ENCODE measurements around the gene PLCL1.

Gene PLCL1

DNA sequence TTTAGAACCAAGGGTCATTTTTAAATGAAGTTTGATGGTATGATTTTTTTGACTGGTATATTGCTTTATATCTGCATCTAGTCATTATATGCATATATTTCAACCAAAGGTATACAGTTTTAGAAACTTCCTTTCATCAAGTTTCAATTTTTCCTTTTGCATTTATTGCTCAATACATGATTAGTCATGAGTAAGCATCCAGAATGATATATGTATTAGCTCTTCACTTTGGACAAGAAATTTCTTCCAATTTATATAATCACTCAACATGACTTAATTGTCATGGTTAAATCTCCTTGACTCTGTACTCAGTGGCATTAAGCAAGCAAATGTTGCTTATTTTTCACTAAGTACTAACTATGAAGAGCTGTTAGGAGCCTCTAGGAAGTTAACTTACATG lies 123.6 kb downstream of the PLCL1 start:
- DNase-seq (ENCODE audit: low spot score) = no peak

- no peak for DNase-seq (ENCODE audit: low spot score)
Measured at GRCh38 chr2:197929008-197929885, 124.9 kb downstream of the PLCL1 start.

DNA sequence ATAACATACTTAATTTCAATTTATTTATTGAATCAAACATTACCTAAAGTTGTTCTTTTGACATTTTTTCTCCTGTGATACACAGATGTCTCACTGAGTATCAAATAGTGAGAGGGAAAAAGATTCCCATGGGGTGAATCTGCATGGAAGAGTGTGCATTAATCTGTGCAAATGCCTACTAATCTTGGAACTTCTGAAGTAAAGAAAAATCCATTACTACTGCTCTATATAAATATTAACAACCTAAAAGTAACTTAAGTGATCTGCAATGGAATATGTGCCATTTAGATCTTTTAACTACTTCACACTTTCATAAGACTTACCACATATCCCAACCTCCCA lies 125.5 kb downstream of the PLCL1 start:
- no peak for DNase-seq (ENCODE audit: low spot score)

- DNase-seq (ENCODE audit: low spot score) = no peak
Measured at GRCh38 chr2:197930570-197931278, 126.3 kb downstream of the PLCL1 start.

- no peak for DNase-seq (ENCODE audit: low spot score)
Measured at GRCh38 chr2:197931661-197932312, 127.4 kb downstream of the PLCL1 start.

DNA sequence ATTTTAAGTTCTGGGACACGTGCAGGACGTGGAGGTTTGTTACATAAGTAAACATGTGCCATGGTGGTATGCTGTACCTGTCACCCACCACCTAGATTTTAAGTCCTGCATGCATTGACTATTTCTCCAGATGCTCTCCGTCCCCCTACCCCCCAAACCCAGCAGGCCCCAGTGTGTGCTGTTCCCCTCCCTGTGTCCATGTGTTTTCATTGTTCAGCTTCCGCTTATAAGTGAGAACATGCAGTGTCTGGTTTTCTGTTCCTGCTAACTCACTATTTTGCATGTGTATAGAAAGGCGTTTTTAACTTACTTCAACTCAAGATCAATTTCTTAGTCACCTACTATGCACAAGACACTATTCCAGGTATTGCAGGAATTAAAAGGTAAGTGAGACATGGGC lies 128.0 kb downstream of the PLCL1 start:
- no peak for DNase-seq (ENCODE audit: low spot score)

DNA sequence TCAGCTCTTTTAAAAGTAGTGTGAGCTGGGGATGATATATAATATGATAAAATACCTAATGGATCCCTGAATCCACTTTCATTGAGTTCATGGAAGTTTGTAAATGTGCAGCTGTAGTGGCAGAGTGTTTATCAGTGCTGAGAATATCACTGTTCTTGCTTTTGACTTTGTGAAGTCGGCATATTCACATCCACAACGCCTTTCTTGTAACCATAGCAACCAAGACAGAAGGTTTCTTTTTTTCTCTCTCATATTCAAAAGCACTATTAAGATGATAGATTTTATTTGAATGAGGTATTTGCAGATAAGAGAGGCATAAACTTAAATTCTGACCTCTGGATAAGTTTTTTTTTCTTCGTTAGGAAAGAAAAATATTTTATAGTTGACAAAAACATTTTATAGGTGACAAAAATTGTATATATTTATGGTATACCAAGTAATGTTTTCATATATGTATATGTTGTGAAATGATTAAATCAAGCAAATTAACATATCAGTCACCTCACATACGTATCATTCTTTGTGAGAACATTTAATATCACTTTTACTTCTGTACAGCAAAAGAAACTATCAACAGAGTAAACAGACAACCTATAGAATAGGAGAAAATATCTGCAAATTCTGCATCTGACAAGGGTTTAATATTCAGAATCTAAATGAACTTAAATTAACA lies 130.0 kb downstream of the PLCL1 start:
- no peak for DNase-seq (ENCODE audit: low spot score)

DNA sequence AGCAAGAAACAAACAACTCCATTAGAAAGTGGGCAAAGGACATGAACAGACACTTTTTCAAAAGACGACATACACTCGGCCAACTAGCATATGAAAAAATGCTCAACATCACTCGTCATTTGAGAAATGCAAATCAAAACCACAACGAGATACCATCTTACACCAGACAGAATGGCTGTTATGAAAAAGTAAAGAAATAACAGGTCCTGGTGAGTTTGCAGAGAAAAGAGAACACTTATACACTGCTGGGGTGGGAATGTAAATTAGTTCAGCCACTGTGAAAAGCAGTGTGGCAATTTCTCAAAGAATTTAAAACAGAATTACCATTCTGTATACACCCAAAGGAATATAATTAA lies 130.5 kb downstream of the PLCL1 start:
- DNase-seq (ENCODE audit: low spot score) = no peak

- DNase-seq (ENCODE audit: low spot score) = no peak
Measured at GRCh38 chr2:197937814-197938213, 133.4 kb downstream of the PLCL1 start.

GRCh38 chr2:197938555-197938954 lies 134.2 kb downstream of the PLCL1 start:
- DNase-seq (ENCODE audit: low spot score) = no peak

DNA sequence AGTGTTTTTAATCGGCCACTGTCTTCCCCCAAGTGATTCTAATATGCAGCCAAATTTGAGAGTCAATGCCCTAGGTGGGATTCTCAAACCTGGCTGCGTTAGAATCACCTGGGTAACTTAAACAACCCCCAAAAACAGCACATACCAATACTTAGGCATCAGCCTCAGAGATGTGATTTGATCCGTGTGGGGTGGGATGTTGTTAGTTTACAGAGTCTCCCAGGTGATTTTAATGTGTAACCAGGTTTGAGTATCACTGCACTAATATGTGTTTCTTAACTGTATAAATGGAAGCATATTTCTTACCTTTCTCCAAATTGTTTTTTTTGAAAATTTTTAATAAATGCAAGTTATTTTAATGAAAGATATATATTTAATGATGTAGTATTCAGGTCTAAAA lies 135.4 kb downstream of the PLCL1 start:
- no peak for DNase-seq (ENCODE audit: low spot score)

- no peak for DNase-seq (ENCODE audit: low spot score)
Measured at GRCh38 chr2:197940382-197940781, 136.0 kb downstream of the PLCL1 start.

DNA sequence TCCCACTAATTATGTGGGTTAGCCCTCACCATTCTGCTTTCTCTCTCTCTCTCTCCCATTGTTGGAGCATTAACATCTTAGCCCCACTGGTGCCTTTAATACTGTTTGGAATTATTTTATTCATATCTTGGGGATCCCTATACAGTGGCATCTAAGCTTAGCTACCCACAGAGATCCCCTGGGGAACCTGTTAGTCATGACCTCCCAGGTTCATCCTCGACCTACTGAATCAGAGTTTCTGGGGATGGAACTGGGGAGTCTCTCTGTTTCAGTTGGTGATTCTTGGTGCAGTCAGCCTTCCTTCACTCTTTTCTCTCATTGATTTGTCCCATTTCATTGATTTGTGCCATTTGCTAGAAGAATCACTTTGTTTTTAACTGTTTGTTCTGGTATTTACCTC lies 137.3 kb downstream of the PLCL1 start:
- no peak for DNase-seq (ENCODE audit: low spot score)

DNA sequence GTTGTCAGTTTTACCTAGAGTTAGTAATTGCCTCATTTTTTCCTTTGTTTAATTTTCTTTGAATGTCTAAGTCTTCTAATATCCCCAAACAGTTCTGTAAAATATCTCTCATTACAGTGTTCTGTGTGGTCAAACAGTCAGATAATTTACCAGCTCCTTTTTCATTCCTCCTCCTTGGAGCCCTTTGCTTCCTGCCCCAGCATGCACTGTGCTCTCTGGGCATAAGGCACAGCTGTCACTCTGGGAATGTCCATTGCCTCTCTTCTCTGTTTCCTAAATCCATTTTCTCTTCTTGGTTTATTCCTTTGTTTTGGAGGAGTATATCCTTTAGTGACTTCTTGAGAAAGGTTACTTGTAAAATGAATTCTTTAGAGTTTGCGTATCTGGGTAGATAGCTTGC lies 139.3 kb downstream of the PLCL1 start:
- no peak for DNase-seq (ENCODE audit: low spot score)

GRCh38 chr2:197944416-197945096 lies 140.2 kb downstream of the PLCL1 start:
- DNase-seq (ENCODE audit: low spot score) = no peak

- DNase-seq (ENCODE audit: low spot score) = no peak
Measured at GRCh38 chr2:197946562-197946961, 142.2 kb downstream of the PLCL1 start.

GRCh38 chr2:197947219-197947757 lies 142.9 kb downstream of the PLCL1 start:
- DNase-seq (ENCODE audit: low spot score) = no peak

DNA sequence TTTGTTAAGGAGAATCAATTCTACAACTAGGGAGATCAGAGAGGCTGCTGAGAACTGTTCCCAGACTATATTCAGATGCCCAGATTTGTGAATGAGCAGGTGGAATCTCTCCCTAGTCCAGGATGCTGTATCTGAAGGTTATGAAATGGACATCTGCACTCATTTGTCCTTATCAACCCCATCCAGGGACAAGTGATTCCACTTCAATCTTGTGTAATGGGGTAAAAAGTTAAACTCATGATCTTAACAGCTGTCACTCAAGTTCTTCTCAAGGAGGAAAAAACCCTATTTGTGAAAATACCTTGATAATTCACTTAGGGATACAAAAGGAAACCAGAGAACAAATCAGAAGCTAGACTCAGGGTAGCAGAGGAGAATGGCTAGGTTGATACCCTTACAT lies 144.8 kb downstream of the PLCL1 start:
- no peak for DNase-seq (ENCODE audit: low spot score)

DNA sequence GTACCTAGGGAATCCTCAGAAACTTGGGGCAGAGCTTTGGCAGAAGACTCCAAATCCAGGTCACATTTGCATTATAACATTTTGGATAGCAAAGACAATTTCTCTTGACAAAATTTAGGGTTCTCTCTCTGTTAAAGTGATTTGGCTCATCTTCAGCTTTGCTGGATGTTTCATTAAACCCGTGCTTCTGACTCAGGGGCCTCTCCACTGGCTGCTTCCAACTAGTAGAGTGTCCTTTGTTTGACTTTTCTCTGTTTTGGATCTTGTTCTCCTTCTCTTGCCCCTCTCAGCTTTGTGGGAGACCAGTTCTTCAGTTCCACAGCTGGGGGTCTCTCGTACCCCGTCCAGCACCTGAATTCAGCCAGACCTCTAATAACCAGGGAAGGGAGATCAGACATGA lies 145.6 kb downstream of the PLCL1 start:
- DNase-seq (ENCODE audit: low spot score) = no peak

- DNase-seq (ENCODE audit: low spot score) = no peak
Measured at GRCh38 chr2:197950724-197951123, 146.3 kb downstream of the PLCL1 start.

GRCh38 chr2:197952540-197953202 lies 148.3 kb downstream of the PLCL1 start:
- no peak for DNase-seq (ENCODE audit: low spot score)

Measured in pons (tissue), 1 donor.